HG03354 (cell line): Measurements from ENCODE around the gene GRAMD2B.

Experiments
- ATAC-seq: cut with Tn5 transposase; IDR thresholded peaks from one replicate; pipeline ENCODE4 v1.9.1; 2021; ENCODE audit warnings: mild to moderate bottlenecking; ENCODE audit not compliant: unreplicated experiment, poor library complexity, severe bottlenecking

GRAMD2B gene

GRCh38 chr5:126526493-126526892, 103.3 kb downstream of the GRAMD2B start:
- no peak for ATAC-seq

GRCh38 chr5:126527158-126527557, 103.9 kb downstream of the GRAMD2B start:
- no peak for ATAC-seq

GRCh38 chr5:126527892-126528291, 104.7 kb downstream of the GRAMD2B start:
- no peak for ATAC-seq

GRCh38 chr5:126531543-126532120, 108.4 kb downstream of the GRAMD2B start:
- ATAC-seq = no peak

- ATAC-seq = no peak
Observed at GRCh38 chr5:126534553-126534952, 111.3 kb downstream of the GRAMD2B start.

- ATAC-seq = no peak
Observed at GRCh38 chr5:126535856-126536545, 112.8 kb downstream of the GRAMD2B start.

GRCh38 chr5:126536874-126537273, 113.7 kb downstream of the GRAMD2B start:
- no peak for ATAC-seq

- no peak for ATAC-seq
Observed at GRCh38 chr5:126538579-126538978, 115.4 kb downstream of the GRAMD2B start.

- no peak for ATAC-seq
Observed at GRCh38 chr5:126540631-126541030, 117.4 kb downstream of the GRAMD2B start.

GRCh38 chr5:126542441-126542840, 119.2 kb downstream of the GRAMD2B start:
- ATAC-seq = peak; percentile 26

- ATAC-seq = no peak
Observed at GRCh38 chr5:126543009-126543408, 119.8 kb downstream of the GRAMD2B start.

GRCh38 chr5:126543660-126544059, 120.5 kb downstream of the GRAMD2B start:
- no peak for ATAC-seq
